ENCODE measurements around the gene SLC30A1.
"Not testable (repeated sequence)": the region's sequence is repeated elsewhere in the genome, so short reads cannot be mapped to it uniquely, and the experiment has no call there.

SLC30A1 gene, protein sequence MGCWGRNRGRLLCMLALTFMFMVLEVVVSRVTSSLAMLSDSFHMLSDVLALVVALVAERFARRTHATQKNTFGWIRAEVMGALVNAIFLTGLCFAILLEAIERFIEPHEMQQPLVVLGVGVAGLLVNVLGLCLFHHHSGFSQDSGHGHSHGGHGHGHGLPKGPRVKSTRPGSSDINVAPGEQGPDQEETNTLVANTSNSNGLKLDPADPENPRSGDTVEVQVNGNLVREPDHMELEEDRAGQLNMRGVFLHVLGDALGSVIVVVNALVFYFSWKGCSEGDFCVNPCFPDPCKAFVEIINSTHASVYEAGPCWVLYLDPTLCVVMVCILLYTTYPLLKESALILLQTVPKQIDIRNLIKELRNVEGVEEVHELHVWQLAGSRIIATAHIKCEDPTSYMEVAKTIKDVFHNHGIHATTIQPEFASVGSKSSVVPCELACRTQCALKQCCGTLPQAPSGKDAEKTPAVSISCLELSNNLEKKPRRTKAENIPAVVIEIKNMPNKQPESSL

DNA sequence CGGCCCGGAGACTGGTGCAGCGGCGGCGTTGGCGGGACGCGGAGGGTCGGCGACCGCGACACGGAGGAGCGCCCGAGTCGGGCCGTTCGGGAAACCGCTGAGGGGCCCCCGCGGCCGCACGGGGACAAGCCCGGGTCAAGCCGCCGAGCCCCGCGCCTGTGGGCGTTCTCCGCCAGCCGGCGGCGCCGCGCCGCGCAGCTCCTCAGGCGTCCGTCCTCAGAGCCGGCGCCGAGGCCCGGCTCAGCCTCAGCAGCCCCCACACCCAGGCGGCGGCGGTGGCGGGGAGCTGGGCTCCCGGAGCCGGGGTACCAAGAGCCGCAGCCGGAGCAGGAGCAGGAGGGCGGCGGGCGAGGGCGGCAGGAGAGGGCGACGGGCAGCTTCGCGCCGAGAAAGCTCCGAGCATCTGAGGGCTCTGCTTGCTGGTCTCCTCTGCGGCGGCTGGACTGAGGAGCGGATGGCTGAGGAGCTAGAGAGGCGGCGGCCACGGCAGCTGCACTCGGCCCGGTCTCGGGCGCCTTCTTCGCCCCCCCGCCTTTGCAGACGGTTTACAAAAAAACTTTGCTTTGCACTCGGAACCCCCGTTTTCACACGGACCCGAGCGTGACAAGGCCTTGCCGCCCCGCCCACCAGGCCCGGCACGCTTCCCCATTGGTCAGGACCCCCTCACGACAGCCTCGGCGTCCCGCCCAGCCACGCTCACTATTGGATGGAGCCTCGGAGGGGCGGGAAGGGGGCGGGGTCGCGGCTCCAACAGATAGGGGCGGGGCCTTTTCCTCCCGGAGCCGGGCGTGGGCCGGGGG is at the start of gene SLC30A1:
SLC30A1 (minus strand) TSS at position 522 of the 800 bp plus-strand sequence. CDS start 549 bp downstream, outside the sequence.
- in situ Hi-C loops (cut with MboI; ENCODE audit: low sequenced_read_pairs) = no loop called here

DNA sequence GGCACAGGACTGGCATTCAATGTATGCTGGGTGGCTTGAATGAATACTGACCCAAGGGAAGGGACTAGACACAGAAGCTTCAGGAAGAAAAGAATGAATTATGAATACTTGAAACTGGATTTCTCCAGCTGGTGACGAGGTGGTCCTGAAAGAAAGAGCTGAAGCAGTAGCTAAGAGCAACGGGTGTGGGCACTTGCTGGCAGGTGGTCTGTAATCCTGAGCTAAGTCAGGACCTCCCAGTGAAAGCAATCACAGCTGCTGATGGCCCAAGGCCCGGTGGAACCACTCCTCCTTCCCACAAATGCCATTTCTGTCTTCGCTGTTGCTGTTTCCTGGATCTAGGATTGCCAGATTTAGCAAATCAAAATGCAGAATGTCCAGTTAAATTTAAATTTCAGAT is 49.5 kb upstream of the SLC30A1 start:
- in situ Hi-C loops (cut with MboI; ENCODE audit: low sequenced_read_pairs) = no loop called here

DNA sequence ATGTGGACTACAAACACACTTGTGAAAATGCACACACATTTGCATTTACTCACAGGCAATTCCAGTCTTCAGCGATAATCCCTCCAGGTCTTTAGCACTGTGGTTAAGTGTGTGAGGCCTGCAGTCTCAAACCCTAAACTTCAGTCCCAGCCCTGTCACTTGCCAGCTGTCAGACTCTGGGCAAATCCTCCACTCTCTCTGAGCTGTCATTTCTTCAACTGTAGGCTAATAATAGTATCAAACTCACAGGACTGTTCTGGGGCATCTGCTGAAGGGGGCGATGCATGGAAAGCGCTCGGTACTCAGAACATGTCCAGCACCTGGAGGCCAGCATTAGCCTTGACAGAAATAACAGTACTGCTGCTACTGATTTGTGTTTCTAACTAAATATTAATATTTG is 48.3 kb upstream of the SLC30A1 start:
- in situ Hi-C loops (cut with MboI; ENCODE audit: low sequenced_read_pairs) = no loop called here

DNA sequence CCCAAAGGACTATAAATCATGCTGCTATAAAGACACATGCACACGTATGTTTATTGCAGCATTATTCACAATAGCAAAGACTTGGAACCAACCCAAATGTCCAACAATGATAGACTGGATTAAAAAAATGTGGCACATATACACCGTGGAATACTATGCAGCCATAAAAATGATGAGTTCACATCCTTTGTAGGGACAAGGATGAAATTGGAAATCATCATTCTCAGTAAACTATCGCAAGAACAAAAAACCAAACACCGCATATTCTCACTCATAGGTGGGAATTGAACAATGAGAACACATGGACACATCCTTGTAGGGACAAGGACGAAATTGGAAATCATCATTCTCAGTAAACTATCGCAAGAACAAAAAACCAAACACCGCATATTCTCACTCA is 46.9 kb upstream of the SLC30A1 start:
- in situ Hi-C loops (cut with MboI; ENCODE audit: low sequenced_read_pairs) = not testable (repeated sequence)

DNA sequence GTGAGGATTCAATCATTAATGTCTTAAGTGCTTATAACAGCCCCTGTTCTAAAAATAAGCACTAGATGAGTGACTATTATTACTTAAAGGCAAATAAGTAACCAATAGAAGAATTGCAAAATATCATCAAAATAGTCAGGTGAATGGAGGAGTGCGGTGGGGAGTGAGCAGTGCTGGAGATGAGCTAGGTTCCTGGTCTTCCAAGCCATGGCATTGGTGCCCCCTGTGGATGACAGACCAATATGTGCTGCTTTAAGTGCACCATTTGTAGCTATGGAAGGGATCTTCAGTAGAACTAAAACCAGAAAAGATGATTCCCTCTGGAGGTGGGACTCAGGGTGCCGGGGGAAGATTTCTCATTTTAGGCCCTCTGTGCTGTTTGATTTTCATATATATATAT is 46.1 kb upstream of the SLC30A1 start:
- in situ Hi-C loops (cut with MboI; ENCODE audit: low sequenced_read_pairs) = no loop called here

DNA sequence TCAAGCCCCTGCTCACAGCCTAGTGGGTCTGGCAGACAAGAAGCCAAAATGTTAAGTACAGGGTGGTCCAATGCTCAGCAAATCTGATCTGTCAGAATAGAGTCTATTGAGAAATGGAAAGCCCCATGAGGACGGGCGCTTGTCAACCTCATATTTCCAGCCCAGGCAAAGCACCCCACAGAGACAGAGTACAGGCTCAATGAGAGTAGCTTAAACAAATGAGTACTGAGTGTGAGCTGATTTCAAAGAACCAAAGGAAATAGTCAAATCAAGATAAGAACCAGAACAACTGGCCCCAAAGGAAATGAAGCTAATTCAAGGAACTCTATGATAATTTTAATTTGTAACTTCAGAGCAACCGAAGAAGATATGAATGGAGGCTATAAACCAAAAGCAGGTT is 44.6 kb upstream of the SLC30A1 start:
- in situ Hi-C loops (cut with MboI; ENCODE audit: low sequenced_read_pairs) = no loop called here

DNA sequence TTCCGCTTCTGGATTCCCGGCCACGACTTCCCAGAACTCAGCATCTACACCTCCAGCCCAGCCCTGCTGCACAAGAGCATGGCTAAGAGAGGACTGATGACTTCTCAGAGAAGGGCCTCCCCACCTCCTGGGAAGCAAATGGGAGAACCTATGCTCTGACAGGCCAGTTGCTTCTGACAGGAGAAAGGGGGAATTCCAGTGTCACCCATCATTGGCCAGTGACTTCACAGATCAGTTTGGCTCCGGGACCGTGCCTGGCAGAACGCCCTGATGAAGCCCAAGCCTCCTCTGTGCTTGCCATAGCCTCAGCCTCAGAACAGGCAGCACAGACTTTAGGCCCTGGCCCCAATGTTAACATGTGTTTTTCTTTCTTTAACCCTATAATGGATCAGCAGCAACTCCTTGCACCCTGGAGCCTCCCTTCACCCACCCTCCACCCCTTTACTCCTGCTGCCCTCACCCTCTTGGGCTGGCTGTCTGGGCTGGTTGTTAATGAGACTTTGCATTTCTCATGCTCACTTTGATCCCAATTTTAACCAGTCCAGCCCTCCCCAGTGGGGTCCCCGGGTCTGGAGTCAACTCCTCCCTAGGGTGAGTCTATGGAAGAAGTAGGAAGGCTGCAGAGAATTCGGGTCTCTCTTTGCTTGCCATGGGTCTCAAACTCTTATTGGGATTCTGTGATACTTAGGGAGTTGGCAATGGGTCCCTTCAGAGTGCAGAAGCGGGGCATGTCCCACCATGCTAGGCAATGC is 42.7 kb upstream of the SLC30A1 start:
- in situ Hi-C loops (cut with MboI; ENCODE audit: low sequenced_read_pairs) = no loop called here

DNA sequence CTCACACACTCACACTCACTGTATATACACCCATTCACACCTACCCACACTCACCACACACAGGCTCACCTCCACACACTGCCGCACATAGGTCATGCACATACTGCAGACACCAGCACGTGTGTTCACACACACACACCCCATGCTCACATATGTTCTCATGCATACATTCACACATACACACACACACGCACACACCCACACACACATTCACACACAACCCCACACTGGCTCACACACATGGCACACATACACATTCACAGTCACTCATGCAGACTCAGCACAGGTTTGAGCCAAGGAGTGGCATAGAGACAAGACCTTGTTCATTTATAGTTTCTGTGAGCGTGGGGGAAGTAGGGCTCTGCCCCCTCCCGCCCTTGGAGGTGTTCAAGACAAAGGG is 41.1 kb upstream of the SLC30A1 start:
- in situ Hi-C loops (cut with MboI; ENCODE audit: low sequenced_read_pairs) = no loop called here

DNA sequence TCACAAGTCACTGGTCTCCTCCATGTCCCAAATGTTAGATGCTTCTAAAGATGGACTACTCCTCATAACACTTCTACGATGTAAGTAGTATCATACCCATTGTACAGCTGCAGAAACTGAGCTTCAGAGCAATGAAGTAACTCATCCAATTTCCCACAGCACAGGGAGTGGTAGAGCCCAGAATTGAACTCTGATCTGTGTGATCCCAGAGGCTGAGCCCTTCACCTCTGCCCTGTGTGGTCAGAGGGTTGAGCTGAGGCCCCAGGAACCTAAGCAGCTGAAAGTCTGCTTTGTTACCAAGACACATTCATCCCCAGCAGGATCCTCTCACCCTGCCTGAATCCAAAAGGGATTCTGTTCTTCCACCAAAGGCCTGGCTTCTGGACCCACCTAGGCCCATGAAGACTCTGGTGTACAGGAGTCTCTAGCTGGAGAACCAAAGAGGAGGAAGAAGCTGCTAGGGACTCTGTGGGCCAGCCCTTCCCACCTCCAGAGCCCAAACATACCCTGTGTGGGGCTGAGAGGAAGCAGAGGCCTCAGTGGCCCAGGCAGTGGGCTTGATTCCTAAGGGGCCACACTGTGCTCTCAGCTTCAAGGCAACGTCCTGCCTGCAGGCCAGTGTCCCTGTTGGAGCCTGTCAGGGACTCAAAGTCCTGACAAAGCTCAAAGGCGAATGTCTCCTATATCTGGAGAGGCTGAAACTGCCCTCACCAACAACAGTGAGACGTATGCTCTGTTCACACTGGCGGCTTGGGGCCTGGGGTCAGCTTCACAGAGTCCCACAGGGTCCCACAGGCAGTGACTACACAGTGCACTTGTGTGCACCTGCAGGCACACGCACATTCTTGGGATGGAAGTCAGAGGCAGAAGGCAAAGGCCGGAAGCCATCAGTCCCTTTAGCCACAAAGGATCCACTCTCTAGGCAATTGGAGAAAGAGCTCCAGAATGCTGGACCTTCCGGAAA is 40.4 kb upstream of the SLC30A1 start:
- in situ Hi-C loops (cut with MboI; ENCODE audit: low sequenced_read_pairs) = no loop called here

DNA sequence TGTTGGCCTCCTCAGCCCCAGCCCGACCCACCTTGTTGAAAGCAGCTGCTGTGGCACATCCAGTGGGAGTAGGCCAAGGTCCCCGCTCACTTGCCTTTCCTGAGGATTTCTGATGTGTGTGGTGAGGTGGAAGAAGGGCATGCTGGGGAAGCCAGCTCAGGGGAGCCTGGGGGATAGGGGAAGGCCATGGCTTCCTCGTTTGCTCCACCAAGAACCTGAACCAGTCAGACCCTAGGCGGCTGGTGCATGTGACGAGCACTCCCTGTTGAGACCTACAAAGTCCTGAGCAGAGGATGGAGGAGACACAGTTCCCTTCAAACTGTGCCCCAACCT is 38.0 kb upstream of the SLC30A1 start:
- in situ Hi-C loops (cut with MboI; ENCODE audit: low sequenced_read_pairs) = no loop called here

DNA sequence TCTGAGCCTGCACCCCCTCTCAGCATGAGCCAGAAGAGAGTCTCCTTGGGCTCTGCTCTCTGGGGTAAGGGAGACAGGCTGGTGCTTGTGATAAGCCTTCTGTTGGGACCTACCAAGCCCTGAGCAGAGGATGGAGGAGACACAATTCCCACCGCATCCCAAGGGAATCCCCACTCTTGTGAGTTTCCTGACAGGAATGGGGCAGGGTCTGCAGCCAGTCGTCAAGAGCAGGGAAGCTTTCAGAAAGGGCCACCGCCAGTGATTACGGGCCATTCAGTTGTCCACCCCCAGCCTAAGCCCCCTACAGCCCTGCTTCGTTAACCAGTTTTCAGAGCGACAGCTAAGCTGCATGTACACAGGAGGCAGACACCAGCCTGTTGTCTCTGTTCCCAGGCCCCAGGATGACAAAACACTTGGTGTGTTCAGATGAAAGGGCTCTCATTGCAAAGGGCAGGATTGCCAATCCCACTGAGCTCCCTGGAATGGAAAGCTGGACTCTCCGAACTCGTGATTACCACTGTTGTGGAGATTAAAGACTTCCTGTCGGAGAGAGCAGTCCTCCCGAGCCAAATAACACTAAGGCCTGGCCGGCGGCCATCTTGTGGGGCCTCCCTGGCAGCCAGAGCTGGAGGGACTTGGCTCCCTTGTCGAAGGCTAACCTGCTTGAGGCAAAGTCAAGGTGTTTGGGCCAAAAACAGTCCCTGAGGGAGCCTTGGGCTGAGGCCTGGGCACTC is 37.4 kb upstream of the SLC30A1 start:
- in situ Hi-C loops (cut with MboI; ENCODE audit: low sequenced_read_pairs) = no loop called here

DNA sequence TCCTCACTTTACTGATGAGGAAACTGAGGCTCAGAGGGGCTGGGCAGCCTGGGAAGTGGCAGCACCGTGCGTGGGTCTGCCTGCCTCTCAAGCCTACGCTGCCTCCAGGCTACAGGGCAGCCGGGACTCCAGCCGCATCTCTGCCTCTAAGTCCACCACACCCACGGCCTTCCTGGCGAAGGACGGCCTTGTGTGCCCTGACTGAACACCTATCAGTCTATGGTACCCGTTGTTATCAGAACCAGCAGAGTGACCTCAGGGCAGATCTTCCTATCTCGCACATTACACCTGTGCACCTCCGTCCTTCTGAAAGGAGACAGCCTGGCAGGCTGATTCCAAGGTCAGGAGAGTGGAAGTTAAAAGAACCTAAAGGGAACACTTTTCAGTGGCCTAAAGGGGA is 35.7 kb upstream of the SLC30A1 start:
- in situ Hi-C loops (cut with MboI; ENCODE audit: low sequenced_read_pairs) = no loop called here

DNA sequence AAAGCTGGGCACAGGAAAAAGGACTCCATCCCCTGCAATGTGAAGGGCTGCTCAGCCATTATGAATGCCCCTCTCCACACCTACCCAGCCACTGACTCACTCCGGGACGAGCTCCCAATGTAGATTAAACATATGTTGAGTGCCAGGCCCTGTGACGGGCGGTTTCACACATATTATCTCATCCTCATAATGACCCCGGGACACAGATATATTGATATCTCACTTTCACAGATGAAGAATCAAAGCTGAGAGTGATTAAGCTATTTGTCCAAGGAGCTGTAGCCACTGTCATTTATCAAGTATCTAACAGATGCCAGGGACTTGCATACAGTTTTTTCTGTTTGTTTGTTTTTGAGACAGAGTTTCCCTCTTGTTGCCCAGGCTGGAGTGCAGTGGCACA is 35.0 kb upstream of the SLC30A1 start:
- in situ Hi-C loops (cut with MboI; ENCODE audit: low sequenced_read_pairs) = no loop called here

DNA sequence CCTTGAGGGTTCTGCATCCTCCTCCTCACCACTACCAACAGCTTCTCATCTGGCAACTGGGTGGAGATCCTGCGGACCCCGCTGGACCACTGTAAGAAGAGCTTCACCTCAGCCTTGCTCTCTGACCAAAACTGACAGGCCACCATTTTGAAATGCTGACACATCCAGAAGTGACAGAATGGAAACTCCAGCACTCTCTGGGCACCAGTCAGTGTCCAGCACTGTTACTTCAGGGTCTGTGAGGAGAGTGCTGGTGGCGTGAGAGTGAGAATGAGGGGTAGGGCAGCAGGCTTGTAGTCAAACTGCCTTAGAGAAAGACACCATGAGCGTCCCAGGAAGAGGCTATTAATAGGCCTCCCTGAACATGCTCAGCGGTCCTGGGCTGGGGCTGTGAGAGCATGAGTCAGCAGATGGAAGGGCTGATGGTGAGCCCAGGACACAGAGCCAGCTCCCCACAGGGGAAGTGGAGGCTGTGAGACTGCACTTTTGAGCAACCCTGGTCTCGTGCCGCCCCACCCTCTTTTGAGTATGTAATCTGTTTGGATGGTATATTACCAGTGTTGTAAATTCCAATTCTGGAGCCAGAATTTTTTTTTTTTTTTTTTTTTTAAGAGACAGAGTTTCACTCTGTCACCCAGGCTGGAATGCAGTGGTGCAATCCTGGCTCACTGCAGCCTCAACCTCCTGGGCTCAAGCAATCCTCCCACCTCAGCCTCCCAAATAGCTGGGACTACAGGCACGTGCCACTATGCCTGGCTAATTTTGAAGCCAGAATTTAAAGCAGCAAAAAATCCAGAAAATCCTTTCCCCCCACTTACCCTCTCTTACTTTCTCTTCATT is 34.4 kb upstream of the SLC30A1 start:
- in situ Hi-C loops (cut with MboI; ENCODE audit: low sequenced_read_pairs) = no loop called here

DNA sequence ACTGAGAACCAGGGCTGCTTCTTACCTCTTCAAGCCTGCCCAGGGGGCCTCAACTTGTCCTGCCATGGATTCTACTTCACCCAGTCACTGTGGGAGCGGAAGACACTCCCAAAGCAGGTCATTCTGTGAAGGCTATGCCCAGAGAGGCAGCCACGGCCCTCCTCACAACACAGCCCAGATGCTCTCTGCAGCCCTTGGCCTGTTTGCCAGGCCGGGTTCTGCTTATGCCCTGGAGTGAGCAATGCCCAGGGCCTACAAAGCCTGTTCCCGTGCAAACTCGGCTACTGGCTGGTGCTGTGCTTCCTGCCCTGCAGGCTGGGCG is 33.8 kb upstream of the SLC30A1 start:
- in situ Hi-C loops (cut with MboI; ENCODE audit: low sequenced_read_pairs) = no loop called here

DNA sequence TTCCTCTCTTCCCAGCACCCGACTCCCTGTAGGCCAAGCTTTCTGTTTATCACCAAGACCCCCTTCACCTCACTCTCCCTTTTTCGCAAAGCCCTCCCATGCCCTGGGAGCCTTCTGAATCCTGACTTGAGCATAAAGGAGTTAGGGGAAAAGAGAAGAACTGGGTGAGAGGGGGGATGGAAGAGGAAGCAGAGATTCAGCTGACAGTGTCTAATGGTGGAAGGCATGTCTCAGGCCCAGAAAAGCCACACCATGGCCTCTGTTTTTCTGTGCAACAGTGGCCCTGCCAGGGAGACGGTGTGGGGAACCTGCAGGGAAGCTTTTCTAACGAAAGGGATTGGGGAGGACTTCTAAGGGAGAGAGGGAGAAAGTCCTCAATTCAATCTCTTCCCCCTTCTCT is 32.9 kb upstream of the SLC30A1 start:
- in situ Hi-C loops (cut with MboI; ENCODE audit: low sequenced_read_pairs) = no loop called here

DNA sequence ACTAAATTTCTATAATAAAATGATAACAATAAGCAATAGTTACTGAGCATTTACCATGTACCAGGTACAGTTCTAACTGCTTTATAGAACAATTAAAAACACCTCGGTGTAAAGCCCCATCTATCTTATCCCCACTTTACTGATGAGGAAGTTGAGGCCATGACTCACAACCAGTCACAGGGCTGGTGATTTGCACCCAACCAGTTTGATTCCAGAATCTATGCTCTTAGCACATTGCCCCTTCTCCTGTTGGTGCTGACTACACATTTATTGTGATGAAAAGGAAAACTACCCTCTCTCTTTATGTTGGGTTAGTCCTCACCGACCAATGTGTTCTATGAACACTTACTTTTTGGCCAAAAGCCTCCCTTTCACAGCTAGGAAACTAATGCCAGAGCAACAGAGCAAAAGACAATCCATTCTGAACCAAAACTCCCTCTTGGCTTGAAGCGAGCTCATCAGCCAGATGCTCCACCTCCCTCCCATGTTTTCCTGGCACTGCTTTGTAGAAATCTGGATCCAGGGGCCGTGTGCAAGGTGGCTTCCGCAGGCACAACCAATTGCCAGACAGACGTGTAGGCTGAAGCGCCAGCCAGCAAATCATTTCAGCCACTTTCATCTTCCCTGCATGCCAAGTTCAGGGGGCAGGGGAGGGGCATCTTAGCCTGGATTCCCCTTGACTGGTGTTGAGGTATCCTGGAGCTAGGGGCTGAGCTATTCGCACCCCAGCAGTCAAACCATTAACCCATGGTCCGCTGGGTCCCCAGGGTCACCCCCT is 32.0 kb upstream of the SLC30A1 start:
- in situ Hi-C loops (cut with MboI; ENCODE audit: low sequenced_read_pairs) = no loop called here
